CD4-positive, alpha-beta T cell treated with Interleukin-10 for 1 hour (primary cell): ENCODE data around the gene FANCI.
A peak's percentile ranks its signal among the peaks of the same experiment; 100 is the strongest.

Source experiments
- DNase-seq: peaks from one replicate; pipeline ENCODE4 v3.0.0-alpha.2; 2020

Gene FANCI

DNA sequence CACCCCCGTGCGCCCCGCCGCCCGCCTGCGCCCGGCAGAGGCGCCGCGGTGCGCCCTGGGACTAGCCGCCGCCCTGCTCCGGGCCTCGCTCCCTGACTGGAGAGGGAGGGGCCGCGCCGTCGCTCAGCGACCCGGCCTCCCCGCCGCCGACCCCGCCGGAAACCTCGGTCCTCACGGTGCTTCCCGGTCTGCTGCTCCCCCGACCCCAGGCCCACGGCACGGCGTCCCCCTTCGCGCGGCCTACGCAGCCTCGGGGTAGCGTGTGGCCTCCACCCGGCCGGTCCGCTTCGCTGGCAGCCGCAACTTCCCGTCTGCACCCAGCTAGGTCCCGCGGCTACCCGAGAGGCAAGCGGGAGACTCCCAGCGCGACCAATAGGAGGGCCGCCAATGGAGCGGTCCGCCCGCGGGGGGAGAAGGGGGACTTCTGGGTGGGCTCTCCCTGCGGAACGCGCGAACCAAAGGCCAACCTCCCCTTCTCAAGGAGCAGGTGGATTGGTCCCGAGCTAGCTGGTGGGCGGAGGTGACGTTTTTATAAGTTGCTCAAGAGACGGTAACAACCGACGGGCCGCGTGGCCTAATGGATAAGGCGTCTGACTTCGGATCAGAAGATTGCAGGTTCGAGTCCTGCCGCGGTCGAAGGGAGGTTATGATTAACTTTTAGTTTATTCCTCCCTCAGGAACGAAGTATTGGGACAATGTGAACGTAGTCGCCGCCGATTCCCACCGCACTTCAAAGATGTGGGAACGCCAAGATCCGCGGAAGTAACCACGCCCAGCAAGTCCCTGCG is 90.9 kb downstream of the FANCI start, which contains the start of gene POLG:
Gene POLG, minus strand, starts transcription at position 315 of the 788 bp plus-strand sequence. CDS start 1,070 bp downstream, outside the sequence.
- DNase-seq, result peak; percentile 99

DNA sequence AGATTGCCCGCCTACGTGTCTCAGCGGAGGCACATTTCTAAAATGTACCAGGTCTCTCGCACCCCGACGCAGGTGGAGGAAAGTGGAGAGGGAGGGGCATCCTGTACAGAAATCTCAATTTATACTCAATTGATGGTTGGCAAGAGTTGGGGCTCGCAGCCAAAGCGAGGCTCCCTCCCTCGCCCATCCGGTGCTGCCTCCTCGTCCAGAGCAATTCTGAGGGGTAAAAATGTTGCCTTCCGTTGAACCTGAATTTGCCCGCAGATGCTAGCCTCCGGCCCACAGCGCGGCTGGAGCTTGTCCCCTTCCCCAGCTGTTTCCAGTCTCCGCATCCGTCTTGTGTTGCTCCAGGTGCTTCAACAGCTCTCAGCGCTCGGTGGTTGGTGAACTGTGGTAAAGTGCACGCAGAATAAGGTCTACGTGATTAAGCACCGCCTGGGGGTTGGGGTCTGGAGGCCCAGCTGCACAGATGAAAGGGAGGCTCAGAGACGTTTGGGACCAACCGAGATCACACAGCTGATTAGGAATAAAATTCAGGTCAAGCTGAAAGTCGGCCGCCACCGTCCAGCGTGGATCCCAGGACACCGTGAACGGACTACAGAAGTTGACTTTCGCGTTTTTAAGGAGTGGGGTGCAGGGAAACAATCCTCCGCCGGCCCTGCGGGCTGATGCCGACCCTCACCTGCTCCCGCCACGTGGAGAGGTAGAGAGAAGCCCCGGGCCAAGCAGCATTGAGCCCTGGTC is 91.7 kb downstream of the FANCI start:
- peak; percentile 43 for DNase-seq

- DNase-seq, result no peak
Measured at GRCh38 chr15:89338036-89338435, 94.3 kb downstream of the FANCI start.

DNA sequence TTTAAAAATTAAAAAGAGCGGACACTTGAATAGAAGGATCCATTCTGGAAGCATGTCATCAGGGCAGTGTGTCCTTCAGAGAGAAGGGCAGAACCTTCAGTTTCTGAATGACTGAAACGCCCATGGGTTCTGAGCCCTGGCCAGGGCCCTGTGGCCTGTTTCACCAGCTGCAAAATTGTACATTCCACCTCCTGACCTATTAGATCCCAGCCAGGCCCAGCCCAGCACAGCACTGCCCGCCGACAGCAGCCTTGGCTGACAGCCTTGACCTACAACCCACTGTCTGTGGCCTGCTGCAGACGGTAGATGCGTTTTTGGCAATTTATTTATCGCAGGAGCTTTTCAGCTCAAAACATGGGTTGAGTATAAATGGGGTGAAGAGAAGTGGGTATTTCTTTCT is 96.8 kb downstream of the FANCI start:
- no peak for DNase-seq

GRCh38 chr15:89341316-89342005 is 97.7 kb downstream of the FANCI start:
- DNase-seq, result no peak

DNA sequence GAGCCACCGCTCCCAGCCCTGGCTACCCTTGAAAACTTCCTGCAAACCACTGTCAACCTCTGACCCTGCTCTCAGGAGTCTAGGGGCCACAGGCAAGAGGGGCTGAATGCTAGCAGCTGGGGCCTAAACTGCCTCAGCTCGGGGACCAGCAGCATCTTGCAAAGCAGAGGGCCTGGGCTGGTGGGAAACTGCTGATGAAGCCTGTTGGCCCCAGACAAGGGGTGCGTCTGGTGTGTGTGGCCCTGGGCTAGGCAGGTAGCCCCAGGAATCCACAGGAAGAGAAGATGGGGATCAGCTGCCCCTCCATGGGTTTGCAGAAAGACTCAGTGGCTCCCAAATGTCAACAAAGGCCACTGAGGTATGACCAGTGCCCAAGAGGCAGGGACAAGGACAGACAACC is 99.1 kb downstream of the FANCI start:
- DNase-seq, result no peak

DNA sequence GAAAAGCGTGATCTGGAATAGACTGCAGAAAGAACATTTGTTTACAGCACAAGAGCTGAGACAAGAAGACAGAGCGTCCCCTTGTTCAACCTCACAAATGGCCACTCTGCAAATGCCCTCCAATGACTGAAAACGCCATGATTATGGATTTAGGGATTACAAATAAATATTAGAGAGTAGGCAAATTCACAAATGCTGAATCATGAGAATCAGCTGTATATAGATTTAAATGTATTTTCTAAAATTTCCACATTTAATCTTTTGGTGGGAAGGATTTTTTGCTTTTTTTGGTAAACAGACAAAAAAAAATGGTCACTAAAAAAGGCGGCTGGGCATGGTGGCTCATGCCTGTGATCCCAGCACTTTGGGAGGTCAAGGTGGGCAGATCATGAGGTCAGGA is 101.5 kb downstream of the FANCI start:
- no peak for DNase-seq

DNA sequence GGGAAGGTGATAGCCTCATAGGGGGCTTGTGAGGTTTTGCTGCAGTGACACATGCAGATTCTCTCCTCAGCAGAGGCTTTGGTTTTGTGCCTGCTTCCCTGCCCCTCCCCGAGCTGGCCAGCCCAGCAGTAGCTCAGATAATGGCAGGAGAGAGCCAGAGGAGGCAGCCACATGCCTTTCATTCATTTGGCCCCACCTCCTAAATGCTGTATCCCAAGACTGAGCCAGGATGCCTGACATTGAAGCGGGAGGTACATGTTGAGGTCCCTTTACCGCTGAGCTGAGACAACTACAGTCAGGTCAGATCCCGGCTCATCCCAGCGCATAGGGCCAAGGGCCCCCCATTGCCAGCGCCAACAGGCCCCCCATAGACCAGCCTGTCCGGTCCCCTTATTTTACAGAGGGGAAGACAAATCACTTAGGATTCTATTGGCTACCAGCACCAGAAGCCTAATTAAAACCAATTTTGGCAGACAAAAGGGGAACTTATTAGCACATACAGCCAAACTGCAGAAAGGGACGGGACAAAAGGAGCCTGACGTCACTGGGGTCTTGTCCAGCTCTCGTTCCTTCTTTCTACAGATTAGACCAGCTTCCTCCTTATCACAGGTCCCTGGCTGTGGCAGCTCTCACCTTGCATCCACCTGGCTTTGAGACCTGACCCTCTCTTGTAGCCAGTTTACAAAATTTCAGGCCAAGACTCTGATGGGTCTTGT is 102.9 kb downstream of the FANCI start:
- DNase-seq, result no peak

DNA sequence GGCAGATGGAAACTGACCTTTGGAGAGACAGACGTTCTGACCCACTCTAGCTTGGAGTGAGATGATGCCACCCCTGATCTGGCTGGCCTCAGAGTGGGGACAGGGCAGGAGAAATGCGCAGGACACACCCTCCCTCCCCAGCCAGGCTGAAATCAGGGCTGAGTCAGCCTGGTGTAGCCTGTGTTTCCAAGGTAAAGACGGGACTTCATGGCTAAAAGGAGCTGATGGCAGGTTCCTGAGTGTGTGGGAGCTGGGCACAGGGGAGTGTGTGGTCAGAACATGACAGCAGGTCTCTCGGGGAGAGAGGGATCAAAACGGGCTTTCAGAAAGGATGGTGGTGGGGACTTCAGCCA is 105.4 kb downstream of the FANCI start:
- no peak for DNase-seq

DNA sequence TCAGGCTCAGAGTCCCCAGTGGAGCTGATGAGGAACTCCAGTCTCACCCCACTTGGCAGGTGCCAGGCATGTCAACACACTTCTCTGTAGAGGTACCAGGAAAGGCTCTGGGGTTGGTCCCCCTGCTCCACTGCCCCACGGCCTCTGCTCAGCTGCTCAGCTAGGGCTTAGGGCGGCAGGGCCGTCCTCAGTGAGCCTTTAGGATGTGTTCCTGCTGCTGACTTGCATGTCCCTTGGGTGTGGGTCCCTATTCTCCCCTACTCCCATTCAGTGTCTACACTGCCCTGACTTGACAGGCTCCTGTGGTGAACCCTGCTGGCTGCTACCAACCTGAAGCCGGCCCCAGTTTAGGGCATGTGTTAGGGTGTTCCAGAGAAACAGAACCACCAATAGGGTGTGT is 108.7 kb downstream of the FANCI start:
- no peak for DNase-seq

DNA sequence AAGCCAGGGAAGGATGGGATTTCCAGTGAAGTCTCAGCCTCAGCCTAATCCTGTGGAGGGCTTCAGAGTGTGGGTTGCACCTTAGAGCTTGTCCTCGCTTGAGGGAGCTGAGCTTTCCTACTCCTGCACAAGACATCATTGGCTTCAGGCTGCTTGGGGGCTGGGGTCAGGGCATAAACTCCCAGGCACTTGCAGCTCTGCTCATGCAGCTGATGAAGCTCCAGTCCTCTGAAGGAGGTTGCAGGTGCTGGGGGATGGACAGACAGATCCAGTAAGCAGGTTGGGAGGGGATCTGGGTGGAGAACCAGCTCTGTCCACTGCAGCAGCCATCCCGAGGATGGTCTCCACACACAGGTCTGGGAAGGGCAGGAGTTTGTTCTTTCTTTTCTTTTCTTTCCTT is 110.2 kb downstream of the FANCI start:
- DNase-seq, result no peak

- DNase-seq, result no peak
Measured at GRCh38 chr15:89356634-89357298, 113.0 kb downstream of the FANCI start.

GRCh38 chr15:89358435-89358754 is 114.6 kb downstream of the FANCI start:
- DNase-seq, result no peak

GRCh38 chr15:89358755-89359439 is 115.1 kb downstream of the FANCI start:
- DNase-seq, result peak; percentile 85

DNA sequence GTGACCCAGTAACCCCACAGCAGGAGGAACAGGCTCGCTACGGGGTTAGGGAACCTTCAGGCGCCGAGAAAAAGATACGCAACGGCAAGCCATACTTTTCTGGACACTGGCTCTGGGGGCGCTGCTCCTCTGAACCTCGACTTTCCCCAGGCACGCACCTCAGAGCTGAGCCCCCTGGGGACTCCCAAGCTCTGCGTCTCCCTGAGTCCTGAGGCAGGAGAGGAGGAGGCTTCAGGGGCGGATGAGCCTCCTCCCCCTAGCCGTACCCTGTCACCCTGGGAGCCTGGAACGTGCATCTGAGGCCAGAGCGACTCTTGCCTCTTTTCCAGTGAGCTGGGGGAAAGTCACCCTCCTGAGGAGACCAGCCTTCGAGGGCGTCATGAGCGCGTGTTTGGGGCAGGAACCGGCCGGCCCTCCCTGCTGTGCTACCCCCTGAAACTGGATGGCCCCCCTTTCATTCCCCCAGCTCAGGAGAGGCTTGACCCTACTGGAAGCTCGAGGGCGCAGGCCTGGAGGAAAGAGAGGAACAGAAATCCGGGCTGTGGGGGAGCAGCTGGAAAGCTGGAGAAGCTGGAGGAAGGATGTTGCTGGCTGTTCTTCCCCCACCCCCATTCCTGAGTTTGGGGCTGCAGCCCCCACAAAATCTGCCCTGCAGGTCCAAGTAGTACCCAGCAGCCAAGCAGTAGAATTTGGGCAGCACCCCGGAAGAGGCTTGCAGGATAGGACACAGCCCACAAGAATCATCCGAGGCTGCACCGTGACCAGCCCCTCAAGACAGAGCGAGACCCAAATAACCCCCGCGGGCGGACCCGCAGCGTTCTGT is 115.9 kb downstream of the FANCI start:
- no peak for DNase-seq

DNA sequence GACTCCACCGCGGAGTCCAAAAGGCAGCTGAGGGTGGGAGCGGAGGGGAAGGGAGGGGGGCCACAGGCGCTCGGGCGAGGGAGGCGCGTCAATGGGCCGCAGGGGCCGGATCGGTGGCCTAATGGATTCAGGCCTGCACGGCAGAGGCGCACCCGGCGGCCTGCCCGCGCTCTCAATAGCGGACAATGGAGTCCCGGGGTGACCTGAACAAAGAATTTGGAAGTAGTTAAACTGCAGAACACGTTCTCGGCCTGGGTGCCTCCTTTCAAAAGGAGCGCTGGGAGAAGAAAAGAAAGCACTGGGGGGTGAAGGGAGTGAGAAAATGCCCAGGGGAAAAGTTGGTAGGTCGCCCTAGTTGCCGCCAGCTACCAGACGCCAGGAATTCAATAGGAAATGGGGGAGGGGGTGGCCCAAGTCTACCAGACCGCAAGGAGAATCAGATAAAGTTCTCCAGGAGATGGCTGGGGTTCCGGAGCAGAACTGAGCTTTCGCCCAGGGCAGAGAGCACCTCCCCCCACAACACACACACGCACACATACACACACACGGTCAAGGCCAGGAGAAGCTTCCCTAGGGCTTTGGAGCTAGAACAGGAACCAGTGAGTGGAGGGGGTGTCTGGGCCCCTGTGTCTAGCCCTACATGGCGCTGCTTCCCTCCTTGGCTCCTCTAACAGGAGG is 116.7 kb downstream of the FANCI start:
- no peak for DNase-seq

DNA sequence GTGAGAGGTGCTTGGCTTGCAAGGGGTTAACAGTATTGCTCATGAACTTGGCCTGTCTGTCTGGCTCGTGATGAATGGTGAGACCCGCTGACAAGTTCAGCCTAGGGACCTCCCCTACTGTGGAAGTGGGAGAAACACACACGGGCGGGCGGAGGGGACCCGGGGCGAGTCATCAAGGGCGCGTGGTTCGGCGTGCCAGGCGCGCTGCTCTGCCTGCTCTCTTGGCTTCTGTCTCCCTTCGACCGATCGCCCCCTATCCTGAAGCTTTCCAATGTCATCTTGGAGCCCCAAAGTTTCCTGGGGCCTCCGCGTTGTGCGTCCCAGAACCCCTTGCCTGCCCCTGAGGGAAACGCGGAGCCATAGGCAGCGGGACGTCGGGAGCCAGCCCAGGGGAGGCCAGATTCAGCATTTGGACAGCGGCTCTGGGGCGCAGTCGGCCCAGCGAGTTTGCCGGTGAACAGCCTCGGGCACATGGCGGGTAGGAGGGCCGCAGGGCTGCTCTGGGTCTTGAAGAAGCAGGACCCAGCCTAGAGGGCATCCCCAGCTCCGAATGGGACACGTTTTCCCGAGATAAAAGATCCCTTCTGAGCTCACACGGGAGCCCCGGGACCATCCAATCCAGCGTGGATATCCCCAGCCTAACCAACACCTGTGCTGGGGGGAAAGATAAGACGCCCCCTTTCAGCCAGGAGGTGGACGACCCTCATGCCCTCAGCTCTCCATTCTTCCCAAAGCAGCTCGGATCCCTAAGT is 117.8 kb downstream of the FANCI start:
- DNase-seq, result peak; percentile 60

- no peak for DNase-seq
Measured at GRCh38 chr15:89362203-89363101, 118.7 kb downstream of the FANCI start.

- DNase-seq, result no peak
Measured at GRCh38 chr15:89363133-89363532, 119.4 kb downstream of the FANCI start.
